ENCODE results near the gene MDP1.

DNA sequence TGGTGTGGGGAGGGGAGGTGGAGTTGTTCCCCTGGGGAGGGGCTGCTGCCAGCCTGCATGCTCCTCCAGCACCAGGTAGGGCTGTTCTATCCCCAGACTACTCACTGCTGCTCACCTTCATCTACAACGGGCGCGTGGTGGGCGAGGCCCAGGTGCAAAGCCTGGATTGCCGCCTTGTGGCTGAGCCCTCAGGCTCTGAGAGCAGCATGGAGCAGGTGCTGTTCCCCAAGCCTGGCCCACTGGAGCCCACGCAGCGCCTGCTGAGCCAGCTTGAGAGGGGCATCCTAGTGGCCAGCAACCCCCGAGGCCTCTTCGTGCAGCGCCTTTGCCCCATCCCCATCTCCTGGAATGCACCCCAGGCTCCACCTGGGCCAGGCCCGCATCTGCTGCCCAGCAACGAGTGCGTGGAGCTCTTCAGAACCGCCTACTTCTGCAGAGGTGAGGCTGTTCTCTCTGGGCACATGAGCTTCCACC lies 51.3 kb downstream of the MDP1 start:
- no peak for TF ChIP-seq EP300 (IDR thresholded peaks at IDR 0.05)
- TF ChIP-seq, protein P1, sequence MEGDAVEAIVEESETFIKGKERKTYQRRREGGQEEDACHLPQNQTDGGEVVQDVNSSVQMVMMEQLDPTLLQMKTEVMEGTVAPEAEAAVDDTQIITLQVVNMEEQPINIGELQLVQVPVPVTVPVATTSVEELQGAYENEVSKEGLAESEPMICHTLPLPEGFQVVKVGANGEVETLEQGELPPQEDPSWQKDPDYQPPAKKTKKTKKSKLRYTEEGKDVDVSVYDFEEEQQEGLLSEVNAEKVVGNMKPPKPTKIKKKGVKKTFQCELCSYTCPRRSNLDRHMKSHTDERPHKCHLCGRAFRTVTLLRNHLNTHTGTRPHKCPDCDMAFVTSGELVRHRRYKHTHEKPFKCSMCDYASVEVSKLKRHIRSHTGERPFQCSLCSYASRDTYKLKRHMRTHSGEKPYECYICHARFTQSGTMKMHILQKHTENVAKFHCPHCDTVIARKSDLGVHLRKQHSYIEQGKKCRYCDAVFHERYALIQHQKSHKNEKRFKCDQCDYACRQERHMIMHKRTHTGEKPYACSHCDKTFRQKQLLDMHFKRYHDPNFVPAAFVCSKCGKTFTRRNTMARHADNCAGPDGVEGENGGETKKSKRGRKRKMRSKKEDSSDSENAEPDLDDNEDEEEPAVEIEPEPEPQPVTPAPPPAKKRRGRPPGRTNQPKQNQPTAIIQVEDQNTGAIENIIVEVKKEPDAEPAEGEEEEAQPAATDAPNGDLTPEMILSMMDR (IDR thresholded peaks at IDR 0.05) = no peak
